IMR-90 (cell line): ENCODE results near the gene COMP. TPM values are rescaled to one million over a fixed set of nuclear protein-coding genes. Genes with fewer than 3 reads are reported as not detected.

Source experiments
- ATAC-seq: fragments of 200-7000 bp; cut with Tn5 transposase; 2 replicates; pipeline ENCODE4 v1.9.1; 2020; ENCODE audit warnings: low read depth, mild to moderate bottlenecking, moderate library complexity
- BruUV-seq: library from RNA; stranded (reverse); fragments of 400-500 nt; replicated peaks from 2 replicates; lab custom pipeline; 2021; lab: Mats Ljungman, UMichigan
- CTCF ChIA-PET: fragments of 300-600 bp; formaldehyde crosslinking; extraction: SDS; loops from one replicate; lab custom pipeline; 2021; ENCODE audit warnings: antibody characterized with exemption; lab: Yijun Ruan, JAX
- POLR2A ChIA-PET: fragments of 300-600 bp; sonication (Branson Sonifier 250); formaldehyde crosslinking; loops from one replicate; lab custom pipeline; 2022; ENCODE audit warnings: antibody characterized with exemption; ENCODE audit not compliant: unreplicated experiment; lab: Charles Lee
- DNase-seq: peaks from one replicate; pipeline ENCODE4 v3.0.0; 2013
- H2AFZ ChIP-seq: replicated peaks from 2 replicates; pipeline ENCODE3; 2013; ENCODE audit warnings: low read length, mild to moderate bottlenecking; ENCODE audit not compliant: poor library complexity
- H2AK5ac ChIP-seq: 2 replicates; pipeline ENCODE4 v1.6.1; 2013; ENCODE audit warnings: low read depth, low read length, inconsistent platforms
- H2AK9ac ChIP-seq: replicated peaks from 2 replicates; pipeline ENCODE3; 2013; ENCODE audit warnings: mild to moderate bottlenecking, low read depth, low read length, moderate library complexity; ENCODE audit not compliant: poor library complexity
- H2BK120ac ChIP-seq: 2 replicates; pipeline ENCODE4 v1.6.1; 2013; ENCODE audit warnings: low read depth, low read length, inconsistent platforms
- H2BK15ac ChIP-seq: 3 replicates; pipeline ENCODE4 v1.6.1; 2013; ENCODE audit warnings: low read depth, low read length, inconsistent platforms
- H2BK20ac ChIP-seq: 2 replicates; pipeline ENCODE4 v1.6.1; 2013; ENCODE audit warnings: low read depth, mild to moderate bottlenecking, inconsistent platforms, low read length, moderate library complexity
- H2BK5ac ChIP-seq: 2 replicates; pipeline ENCODE4 v1.6.1; 2013; ENCODE audit warnings: mild to moderate bottlenecking, low read depth, low read length, inconsistent platforms; ENCODE audit not compliant: poor library complexity, severe bottlenecking
- H3K14ac ChIP-seq: replicated peaks from 2 replicates; pipeline ENCODE4 v1.6.1; 2013; ENCODE audit warnings: low read depth, low read length, inconsistent platforms
- H3K18ac ChIP-seq: 2 replicates; pipeline ENCODE4 v1.6.1; 2013; ENCODE audit warnings: low read depth, low read length, control low read depth
- H3K23ac ChIP-seq: 2 replicates; pipeline ENCODE4 v1.6.1; 2013; ENCODE audit warnings: low read depth, low read length, inconsistent platforms
- H3K27ac ChIP-seq: 2 replicates; pipeline ENCODE4 v1.5.1; 2013; ENCODE audit warnings: mild to moderate bottlenecking, control low read depth, low read length; ENCODE audit not compliant: insufficient read depth
- H3K27me3 ChIP-seq: 2 replicates; pipeline ENCODE4 v1.6.1; 2013; ENCODE audit warnings: low read length; ENCODE audit not compliant: control insufficient read depth, insufficient read depth
- H3K36me3 ChIP-seq: 2 replicates; pipeline ENCODE4 v1.6.1; 2013; ENCODE audit warnings: low read length, mixed read lengths; ENCODE audit not compliant: control insufficient read depth, insufficient read depth
- H3K4ac ChIP-seq: 2 replicates; pipeline ENCODE4 v1.6.1; 2013; ENCODE audit warnings: low read depth, low read length, inconsistent platforms
- H3K4me1 ChIP-seq: 2 replicates; pipeline ENCODE4 v1.6.1; 2013; ENCODE audit warnings: low read length, mixed read lengths; ENCODE audit not compliant: control insufficient read depth, insufficient read depth
- H3K4me2 ChIP-seq: 2 replicates; pipeline ENCODE4 v1.6.1; 2013; ENCODE audit warnings: low read depth, mild to moderate bottlenecking, control low read depth, low read length, moderate library complexity
- H3K4me3 ChIP-seq: 2 replicates; pipeline ENCODE4 v1.5.1; 2013; ENCODE audit warnings: low read depth, mild to moderate bottlenecking, control low read depth, low read length, moderate library complexity; ENCODE audit not compliant: insufficient read depth
- H3K56ac ChIP-seq: 2 replicates; pipeline ENCODE4 v1.6.1; 2013; ENCODE audit warnings: low read length, inconsistent platforms; ENCODE audit not compliant: insufficient read depth; ENCODE audit errors: extremely low read depth
- H3K79me1 ChIP-seq, 2 experiments: 2 replicates each; pipeline ENCODE4 v1.6.1; 2013; ENCODE audit warnings: low read length in 2 of 2, inconsistent platforms in 1 of 2, low read depth in 1 of 2
- H3K9ac ChIP-seq: 2 replicates; pipeline ENCODE4 v1.6.1; 2013; ENCODE audit warnings: low read depth, low read length, control low read depth
- H3K9me1 ChIP-seq: 2 replicates; pipeline ENCODE4 v1.6.1; 2013; ENCODE audit warnings: low read length, inconsistent platforms; ENCODE audit not compliant: insufficient read depth
- H3K9me3 ChIP-seq: 2 replicates; pipeline ENCODE4 v1.6.1; 2013; ENCODE audit warnings: low read length; ENCODE audit not compliant: control insufficient read depth, insufficient read depth
- H4K20me1 ChIP-seq: 2 replicates; pipeline ENCODE4 v1.6.1; 2013; ENCODE audit warnings: low read length, inconsistent platforms; ENCODE audit not compliant: insufficient read depth
- H4K5ac ChIP-seq: 2 replicates; pipeline ENCODE4 v1.6.1; 2013; ENCODE audit warnings: mild to moderate bottlenecking, low read depth, low read length, control low read depth
- H4K8ac ChIP-seq, 2 experiments: 2 replicates each; pipeline ENCODE4 v1.6.1; 2013; ENCODE audit warnings: low read depth in 2 of 2, low read length in 2 of 2, control low read depth in 1 of 2, inconsistent platforms in 1 of 2
- H4K91ac ChIP-seq: 2 replicates; pipeline ENCODE4 v1.6.1; 2013; ENCODE audit warnings: low read depth, low read length, inconsistent platforms; ENCODE audit not compliant: insufficient read depth
- BHLHE40 ChIP-seq: fragments of 150-350 bp; IDR thresholded peaks from 2 replicates; pipeline ENCODE4 v1.6.1; 2016; ENCODE audit warnings: mild to moderate bottlenecking, low read depth, low read length
- CEBPB ChIP-seq: IDR thresholded peaks from 2 replicates; pipeline ENCODE4 v1.6.1; 2012; ENCODE audit warnings: low read depth, low read length, improper control_type of control experiment
- CHD1 ChIP-seq: IDR thresholded peaks from 2 replicates; pipeline ENCODE4 v1.6.1; 2012; ENCODE audit warnings: low read depth, low read length, improper control_type of control experiment
- CTCF ChIP-seq: conservative IDR thresholded peaks from 2 replicates; pipeline ENCODE4 v1.5.1; 2012; ENCODE audit warnings: mild to moderate bottlenecking, low read depth, low read length, improper control_type of control experiment
- ELK1 ChIP-seq: fragments of 150-350 bp; IDR thresholded peaks from 2 replicates; pipeline ENCODE4 v1.6.1; 2016; ENCODE audit warnings: low read depth, mild to moderate bottlenecking, low read length, moderate library complexity, borderline replicate concordance
- FOS ChIP-seq: fragments of 150-350 bp; IDR thresholded peaks from 2 replicates; pipeline ENCODE4 v1.6.1; 2016; ENCODE audit warnings: low read depth, low read length
- MAFK ChIP-seq: IDR thresholded peaks from 2 replicates; pipeline ENCODE4 v1.6.1; 2012; ENCODE audit warnings: low read depth, low read length, improper control_type of control experiment
- MAZ ChIP-seq: IDR thresholded peaks from 2 replicates; pipeline ENCODE4 v1.6.1; 2012; ENCODE audit warnings: low read depth, mild to moderate bottlenecking, low read length, improper control_type of control experiment, moderate library complexity, borderline replicate concordance
- MXI1 ChIP-seq: IDR thresholded peaks from 2 replicates; pipeline ENCODE4 v1.6.1; 2012; ENCODE audit warnings: low read depth, mild to moderate bottlenecking, low read length, moderate library complexity, borderline replicate concordance
- NFE2L2 ChIP-seq: fragments of 150-350 bp; IDR thresholded peaks from 2 replicates; pipeline ENCODE4 v1.6.1; 2016; ENCODE audit warnings: low read depth, mild to moderate bottlenecking, low read length
- POLR2A ChIP-seq: IDR thresholded peaks from 2 replicates; pipeline ENCODE4 v1.6.1; 2012; ENCODE audit warnings: mild to moderate bottlenecking, low read depth, low read length
- RAD21 ChIP-seq: IDR thresholded peaks from 2 replicates; pipeline ENCODE4 v1.6.1; 2012; ENCODE audit warnings: low read length, improper control_type of control experiment
- RCOR1 ChIP-seq: IDR thresholded peaks from 2 replicates; pipeline ENCODE4 v1.6.1; 2012; ENCODE audit warnings: mild to moderate bottlenecking, low read length, improper control_type of control experiment; ENCODE audit not compliant: insufficient replicate concordance
- SMC3 ChIP-seq: fragments of 150-350 bp; IDR thresholded peaks from 2 replicates; pipeline ENCODE4 v1.6.1; 2016; ENCODE audit warnings: low read depth, mild to moderate bottlenecking, antibody characterized with exemption, low read length, moderate library complexity
- USF2 ChIP-seq: fragments of 150-350 bp; IDR thresholded peaks from 2 replicates; pipeline ENCODE4 v1.6.1; 2017; ENCODE audit warnings: mild to moderate bottlenecking, antibody characterized with exemption, low read length, low read depth
- WGBS, 2 experiments: methylation state at CpG; one replicate each; pipeline versions ENCODE4 v1.1.5 to v1.1.7; 2013; ENCODE audit warnings: missing lambda C conversion rate in 2 of 2; ENCODE audit not compliant: insufficient read length in 1 of 2; ENCODE audit errors: extremely low coverage in 2 of 2; 5-methylcytosine and 5-hydroxymethylcytosine counted together
- dilution Hi-C: fragments of 300-500 bp; cut with HindIII; formaldehyde crosslinking; loops from one replicate; pipeline ENCODE4 v1.14.3; 2018; ENCODE audit warnings: low sequenced_read_pairs; ENCODE audit not compliant: unreplicated experiment
- in situ Hi-C: fragments of 300-500 bp; cut with MboI; formaldehyde crosslinking; loops from 3 replicates; pipeline ENCODE4 v1.14.3; 2019; ENCODE audit warnings: low sequenced_read_pairs, inconsistent platforms, mixed read lengths
- intact Hi-C: fragments of 100-400 bp; cut with micrococcal nuclease; formaldehyde crosslinking; loops from 2 replicates; pipeline ENCODE4 v1.10.0; 2022
- polyA plus RNA-seq, 3 experiments: library from polyadenylated mRNA; depleted of rRNA; stranded (reverse); fragments of >200 nt; gene quantifications; 2 replicates each; pipeline ENCODE4 v1.2.3, GENCODE V29; 2012; ENCODE audit warnings: low replicate concordance in 1 of 3
- total RNA-seq: library from RNA; depleted of rRNA; stranded (reverse); fragments of >200 nt; gene quantifications from 2 replicates; pipeline ENCODE4 v1.2.3, GENCODE V29; 2012

The COMP gene
- total and polyA plus RNA-seq, 2 of the 4 experiments (the other 2 are of a cell fraction) = under 0.01 to 0.43 TPM

GRCh38 chr19:18759995-18760426 lies 31.1 kb downstream of the COMP start:
- Histone ChIP-seq H2AFZ (no peak overlapping the region), H4K91ac (no peak overlapping the region), H3K4me1 (peaks cover 4% of the 10 kb centered on the region), H2BK20ac (no peak overlapping the region), H3K27me3 (no peaks in the 10 kb centered on the region), H3K36me3 (peaks cover 3% of the 10 kb centered on the region; the same call in 1 of the 2 replicates), H2BK5ac (no peak overlapping the region), H3K79me1 (no peaks in the 10 kb centered on the region), H2BK120ac (no peak overlapping the region), H4K8ac (no peak overlapping the region), H2AK5ac (no peak overlapping the region), H3K9ac (no peak overlapping the region), H4K5ac (no peak overlapping the region), H2BK15ac (no peak overlapping the region), H4K20me1 (no peaks in the 10 kb centered on the region), H3K27ac (no peak overlapping the region), H3K4ac (no peak overlapping the region), H3K18ac (no peak overlapping the region), H2AK9ac (no peak overlapping the region), H3K9me1 (0 out of 2 replicates have a peak, but pooled peaks cover 3% of the 10 kb centered on the region), H3K56ac (no peak overlapping the region), H3K23ac (no peak overlapping the region), H3K4me3 (no peak overlapping the region), H3K4me2 (no peak overlapping the region), H3K14ac (no peak overlapping the region), H3K9me3 (no peaks in the 10 kb centered on the region)
- in situ Hi-C loops (no loop called here), dilution Hi-C loops (no loop called here), intact Hi-C loops (no loop called here)
- no peak for TF ChIP-seq FOS
- no peak for TF ChIP-seq POLR2A
- no peak for TF ChIP-seq CHD1
- no peak for TF ChIP-seq ELK1
- TF ChIP-seq MAZ = no peak
- TF ChIP-seq USF2 = no peak
- TF ChIP-seq CTCF = no peak
- no peak for TF ChIP-seq SMC3
- TF ChIP-seq CEBPB = no peak
- TF ChIP-seq MXI1 = no peak
- no peak for TF ChIP-seq RAD21
- TF ChIP-seq RCOR1 = no peak
- no peak for TF ChIP-seq NFE2L2
- no peak for TF ChIP-seq BHLHE40
- no peak for TF ChIP-seq MAFK
- BruUV-seq = no TSS peak
- ChIA-PET CTCF (interaction anchor here (1.5 kb wide), 1 partner anchor 8 kb away, joined by 3 read pairs; no protein-coding TSS in a partner anchor), POLR2A (no interaction called here)
- DNase-seq (no peak), ATAC-seq (no peak)
- 90% methylated on average over 18 of the region's 22 CpGs; no CpG with 5 or more reads in 1 of the 2 experiments for WGBS, 2 experiments
